Measurements from ENCODE around the gene NCOA7.

DNA sequence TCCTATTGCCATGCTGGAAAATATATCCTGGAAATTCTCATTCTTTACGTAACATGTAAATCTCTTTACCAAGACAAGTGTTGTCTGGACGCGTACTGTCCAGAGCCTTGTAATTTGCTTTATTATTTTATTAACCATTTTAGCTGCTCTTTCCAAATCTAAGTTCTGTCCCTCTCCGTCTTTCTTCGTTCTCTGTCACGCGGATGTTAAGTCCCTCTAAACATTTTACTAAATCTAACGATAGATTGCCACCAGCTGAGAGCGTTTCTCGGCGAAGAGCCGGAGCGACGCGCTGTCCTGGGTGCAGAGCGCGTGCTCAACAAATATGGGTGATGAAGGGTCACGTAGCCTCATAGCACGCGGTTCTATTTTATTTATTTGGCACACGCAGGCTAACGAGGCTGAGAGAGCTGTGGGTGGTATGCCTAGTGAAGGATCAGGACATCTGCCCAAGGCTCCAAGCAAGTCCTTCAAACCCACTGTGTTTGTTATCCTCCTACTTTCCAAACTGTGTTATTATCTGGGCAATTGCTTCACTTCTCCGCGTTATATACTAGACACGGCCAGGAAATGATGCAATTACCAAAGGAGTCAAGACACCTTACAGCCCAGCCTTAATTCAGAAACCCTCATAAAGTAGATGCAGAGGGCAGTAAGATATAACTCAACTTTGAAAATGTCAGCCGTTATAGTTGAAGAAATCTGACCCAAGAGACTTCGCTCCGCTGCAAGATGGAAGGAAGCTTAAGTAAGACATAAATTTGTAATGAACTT lies 10.0 kb upstream of the NCOA7 start:
- TF ChIP-seq, protein P1, sequence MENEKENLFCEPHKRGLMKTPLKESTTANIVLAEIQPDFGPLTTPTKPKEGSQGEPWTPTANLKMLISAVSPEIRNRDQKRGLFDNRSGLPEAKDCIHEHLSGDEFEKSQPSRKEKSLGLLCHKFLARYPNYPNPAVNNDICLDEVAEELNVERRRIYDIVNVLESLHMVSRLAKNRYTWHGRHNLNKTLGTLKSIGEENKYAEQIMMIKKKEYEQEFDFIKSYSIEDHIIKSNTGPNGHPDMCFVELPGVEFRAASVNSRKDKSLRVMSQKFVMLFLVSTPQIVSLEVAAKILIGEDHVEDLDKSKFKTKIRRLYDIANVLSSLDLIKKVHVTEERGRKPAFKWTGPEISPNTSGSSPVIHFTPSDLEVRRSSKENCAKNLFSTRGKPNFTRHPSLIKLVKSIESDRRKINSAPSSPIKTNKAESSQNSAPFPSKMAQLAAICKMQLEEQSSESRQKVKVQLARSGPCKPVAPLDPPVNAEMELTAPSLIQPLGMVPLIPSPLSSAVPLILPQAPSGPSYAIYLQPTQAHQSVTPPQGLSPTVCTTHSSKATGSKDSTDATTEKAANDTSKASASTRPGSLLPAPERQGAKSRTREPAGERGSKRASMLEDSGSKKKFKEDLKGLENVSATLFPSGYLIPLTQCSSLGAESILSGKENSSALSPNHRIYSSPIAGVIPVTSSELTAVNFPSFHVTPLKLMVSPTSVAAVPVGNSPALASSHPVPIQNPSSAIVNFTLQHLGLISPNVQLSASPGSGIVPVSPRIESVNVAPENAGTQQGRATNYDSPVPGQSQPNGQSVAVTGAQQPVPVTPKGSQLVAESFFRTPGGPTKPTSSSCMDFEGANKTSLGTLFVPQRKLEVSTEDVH (IDR thresholded peaks at IDR 0.05; ENCODE audit: low read depth, partially characterized antibody): no peak
- TF ChIP-seq, protein P2, sequence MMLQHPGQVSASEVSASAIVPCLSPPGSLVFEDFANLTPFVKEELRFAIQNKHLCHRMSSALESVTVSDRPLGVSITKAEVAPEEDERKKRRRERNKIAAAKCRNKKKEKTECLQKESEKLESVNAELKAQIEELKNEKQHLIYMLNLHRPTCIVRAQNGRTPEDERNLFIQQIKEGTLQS (IDR thresholded peaks at IDR 0.05): peak; percentile 99
- TF ChIP-seq, protein P2 (CRISPR knock-in tag; conservative IDR thresholded peaks at IDR 0.05): peak; percentile 88
- TF ChIP-seq POLR2A (conservative IDR thresholded peaks at IDR 0.05) (peak; percentile 92), ZNF347 (CRISPR knock-in tag; IDR thresholded peaks at IDR 0.05; ENCODE audit: low read depth) (no peak), ZNF232 (CRISPR knock-in tag; IDR thresholded peaks at IDR 0.05) (0 out of 2 replicates have a peak, but pooled peaks have one; percentile 62), RAD21 (CRISPR knock-in tag; conservative IDR thresholded peaks at IDR 0.05 in 1 of 2, IDR thresholded peaks at IDR 0.05 in 1 of 2) (no peak), YY1 (IDR thresholded peaks at IDR 0.05; ENCODE audit: borderline replicate concordance in 1 of 3, control insufficient read depth in 1 of 3, extremely low read depth in 1 of 3, insufficient read depth in 3 of 3, insufficient read length in 1 of 3, insufficient replicate concordance in 2 of 3, low read depth in 1 of 3, low read length in 2 of 3) (peak in 2 of 3 experiments; percentile 55 to 72), ETV5 (CRISPR knock-in tag; IDR thresholded peaks at IDR 0.05; ENCODE audit: low read depth) (peak; percentile 78)
- TF ChIP-seq, protein P3, sequence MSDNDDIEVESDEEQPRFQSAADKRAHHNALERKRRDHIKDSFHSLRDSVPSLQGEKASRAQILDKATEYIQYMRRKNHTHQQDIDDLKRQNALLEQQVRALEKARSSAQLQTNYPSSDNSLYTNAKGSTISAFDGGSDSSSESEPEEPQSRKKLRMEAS (CRISPR knock-in tag; IDR thresholded peaks at IDR 0.05): peak; percentile 96
- TF ChIP-seq, protein P4, sequence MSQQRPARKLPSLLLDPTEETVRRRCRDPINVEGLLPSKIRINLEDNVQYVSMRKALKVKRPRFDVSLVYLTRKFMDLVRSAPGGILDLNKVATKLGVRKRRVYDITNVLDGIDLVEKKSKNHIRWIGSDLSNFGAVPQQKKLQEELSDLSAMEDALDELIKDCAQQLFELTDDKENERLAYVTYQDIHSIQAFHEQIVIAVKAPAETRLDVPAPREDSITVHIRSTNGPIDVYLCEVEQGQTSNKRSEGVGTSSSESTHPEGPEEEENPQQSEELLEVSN (IDR thresholded peaks at IDR 0.05; ENCODE audit: borderline replicate concordance in 1 of 2, extremely low read depth in 1 of 2, insufficient read depth in 1 of 2, insufficient read length in 1 of 2, low read depth in 1 of 2, low read length in 1 of 2, poor library complexity in 1 of 2, severe bottlenecking in 1 of 2): peak; percentile 80 to 84
- TF ChIP-seq, protein P5, sequence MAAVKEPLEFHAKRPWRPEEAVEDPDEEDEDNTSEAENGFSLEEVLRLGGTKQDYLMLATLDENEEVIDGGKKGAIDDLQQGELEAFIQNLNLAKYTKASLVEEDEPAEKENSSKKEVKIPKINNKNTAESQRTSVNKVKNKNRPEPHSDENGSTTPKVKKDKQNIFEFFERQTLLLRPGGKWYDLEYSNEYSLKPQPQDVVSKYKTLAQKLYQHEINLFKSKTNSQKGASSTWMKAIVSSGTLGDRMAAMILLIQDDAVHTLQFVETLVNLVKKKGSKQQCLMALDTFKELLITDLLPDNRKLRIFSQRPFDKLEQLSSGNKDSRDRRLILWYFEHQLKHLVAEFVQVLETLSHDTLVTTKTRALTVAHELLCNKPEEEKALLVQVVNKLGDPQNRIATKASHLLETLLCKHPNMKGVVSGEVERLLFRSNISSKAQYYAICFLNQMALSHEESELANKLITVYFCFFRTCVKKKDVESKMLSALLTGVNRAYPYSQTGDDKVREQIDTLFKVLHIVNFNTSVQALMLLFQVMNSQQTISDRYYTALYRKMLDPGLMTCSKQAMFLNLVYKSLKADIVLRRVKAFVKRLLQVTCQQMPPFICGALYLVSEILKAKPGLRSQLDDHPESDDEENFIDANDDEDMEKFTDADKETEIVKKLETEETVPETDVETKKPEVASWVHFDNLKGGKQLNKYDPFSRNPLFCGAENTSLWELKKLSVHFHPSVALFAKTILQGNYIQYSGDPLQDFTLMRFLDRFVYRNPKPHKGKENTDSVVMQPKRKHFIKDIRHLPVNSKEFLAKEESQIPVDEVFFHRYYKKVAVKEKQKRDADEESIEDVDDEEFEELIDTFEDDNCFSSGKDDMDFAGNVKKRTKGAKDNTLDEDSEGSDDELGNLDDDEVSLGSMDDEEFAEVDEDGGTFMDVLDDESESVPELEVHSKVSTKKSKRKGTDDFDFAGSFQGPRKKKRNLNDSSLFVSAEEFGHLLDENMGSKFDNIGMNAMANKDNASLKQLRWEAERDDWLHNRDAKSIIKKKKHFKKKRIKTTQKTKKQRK (IDR thresholded peaks at IDR 0.05; ENCODE audit: borderline replicate concordance, low read depth, low read length): no peak
- TF ChIP-seq, protein P6, sequence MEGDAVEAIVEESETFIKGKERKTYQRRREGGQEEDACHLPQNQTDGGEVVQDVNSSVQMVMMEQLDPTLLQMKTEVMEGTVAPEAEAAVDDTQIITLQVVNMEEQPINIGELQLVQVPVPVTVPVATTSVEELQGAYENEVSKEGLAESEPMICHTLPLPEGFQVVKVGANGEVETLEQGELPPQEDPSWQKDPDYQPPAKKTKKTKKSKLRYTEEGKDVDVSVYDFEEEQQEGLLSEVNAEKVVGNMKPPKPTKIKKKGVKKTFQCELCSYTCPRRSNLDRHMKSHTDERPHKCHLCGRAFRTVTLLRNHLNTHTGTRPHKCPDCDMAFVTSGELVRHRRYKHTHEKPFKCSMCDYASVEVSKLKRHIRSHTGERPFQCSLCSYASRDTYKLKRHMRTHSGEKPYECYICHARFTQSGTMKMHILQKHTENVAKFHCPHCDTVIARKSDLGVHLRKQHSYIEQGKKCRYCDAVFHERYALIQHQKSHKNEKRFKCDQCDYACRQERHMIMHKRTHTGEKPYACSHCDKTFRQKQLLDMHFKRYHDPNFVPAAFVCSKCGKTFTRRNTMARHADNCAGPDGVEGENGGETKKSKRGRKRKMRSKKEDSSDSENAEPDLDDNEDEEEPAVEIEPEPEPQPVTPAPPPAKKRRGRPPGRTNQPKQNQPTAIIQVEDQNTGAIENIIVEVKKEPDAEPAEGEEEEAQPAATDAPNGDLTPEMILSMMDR (IDR thresholded peaks at IDR 0.05 in 2 of 3, conservative IDR thresholded peaks at IDR 0.05 in 1 of 3; ENCODE audit: insufficient read depth in 2 of 3, low read depth in 1 of 3, low read length in 3 of 3): no peak
- TF ChIP-seq, protein P7, sequence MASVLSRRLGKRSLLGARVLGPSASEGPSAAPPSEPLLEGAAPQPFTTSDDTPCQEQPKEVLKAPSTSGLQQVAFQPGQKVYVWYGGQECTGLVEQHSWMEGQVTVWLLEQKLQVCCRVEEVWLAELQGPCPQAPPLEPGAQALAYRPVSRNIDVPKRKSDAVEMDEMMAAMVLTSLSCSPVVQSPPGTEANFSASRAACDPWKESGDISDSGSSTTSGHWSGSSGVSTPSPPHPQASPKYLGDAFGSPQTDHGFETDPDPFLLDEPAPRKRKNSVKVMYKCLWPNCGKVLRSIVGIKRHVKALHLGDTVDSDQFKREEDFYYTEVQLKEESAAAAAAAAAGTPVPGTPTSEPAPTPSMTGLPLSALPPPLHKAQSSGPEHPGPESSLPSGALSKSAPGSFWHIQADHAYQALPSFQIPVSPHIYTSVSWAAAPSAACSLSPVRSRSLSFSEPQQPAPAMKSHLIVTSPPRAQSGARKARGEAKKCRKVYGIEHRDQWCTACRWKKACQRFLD (CRISPR knock-in tag; IDR thresholded peaks at IDR 0.05): peak; percentile 8; the same call in 1 of the 2 replicates
